DMS79 treated with DMSO at 0.1 percent for 48 hours (cell line): ENCODE results near the gene MALRD1.

Source experiments
- DNase-seq: peaks from one replicate; lab custom pipeline; 2025; lab: John Stamatoyannopoulos, UW

Gene MALRD1

DNA sequence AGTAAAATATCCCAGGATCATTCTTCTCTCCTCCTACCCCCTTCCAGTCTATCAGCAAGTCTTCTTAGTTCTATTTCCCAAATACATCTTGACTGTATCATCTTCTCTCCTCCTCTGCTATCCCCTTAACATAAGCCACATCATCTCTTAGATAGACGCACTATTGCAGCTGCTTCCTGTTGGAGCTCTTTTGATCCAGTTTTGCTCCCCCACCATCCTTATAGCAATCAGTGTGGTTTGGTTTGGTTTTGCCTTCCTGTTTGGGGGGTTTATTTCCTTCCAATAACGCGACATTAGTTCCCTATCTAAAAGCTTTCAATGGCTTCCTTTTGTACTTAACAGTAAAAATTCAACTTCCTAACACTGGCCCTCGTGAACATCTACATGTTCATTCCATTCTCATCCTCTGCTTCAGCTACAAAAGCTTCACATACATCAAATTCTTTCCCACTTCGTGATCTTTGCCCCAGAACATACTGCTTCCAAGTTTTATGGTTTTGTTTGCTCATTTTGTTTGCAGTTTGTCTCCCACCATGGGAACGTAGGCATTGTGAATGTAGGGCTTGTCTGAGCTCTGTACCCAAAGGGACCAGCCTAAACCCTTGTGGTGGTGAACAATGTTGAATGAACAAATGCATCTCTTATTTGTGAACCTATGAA lies 734.0 kb downstream of the MALRD1 start:
- no peak for DNase-seq

DNA sequence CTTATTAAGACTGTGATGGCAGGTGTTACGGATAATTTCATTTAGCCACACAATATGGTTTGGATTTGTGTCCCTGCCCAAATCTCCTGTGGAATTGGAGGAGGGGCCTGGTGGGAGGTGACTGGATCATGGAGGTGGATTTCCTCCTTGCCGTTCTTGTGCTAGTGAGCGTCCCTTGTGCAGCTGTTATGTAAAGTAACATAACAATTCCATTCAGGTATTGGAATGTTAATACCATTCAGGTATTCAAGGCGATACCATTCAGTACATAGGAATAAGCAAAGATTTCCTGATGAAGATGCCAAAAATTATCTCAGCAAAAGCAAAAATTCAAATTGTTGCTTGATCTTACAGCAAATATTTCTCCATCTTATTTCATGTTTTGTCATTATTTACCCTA lies 735.1 kb downstream of the MALRD1 start:
- DNase-seq: no peak
